Fibroblast of the aortic adventitia (primary cell): ENCODE measurements around the gene CDC27. TPM values are rescaled to one million over a fixed set of nuclear protein-coding genes. Genes with fewer than 3 reads are reported as not detected.

Experiments used
- DNase-seq: peaks from one replicate; pipeline ENCODE4 v3.0.0-alpha.2; 2010; ENCODE audit warnings: low read depth
- H3K4me3 ChIP-seq: 2 replicates; pipeline ENCODE4 v1.5.1; 2011; ENCODE audit warnings: low read depth, mild to moderate bottlenecking, control low read depth, low read length, moderate library complexity
- total RNA-seq: library from RNA; depleted of rRNA; stranded (reverse); fragments of >200 nt; gene quantifications from 2 replicates; pipeline ENCODE4 v1.2.3, GENCODE V29; 2012; ENCODE audit warnings: low replicate concordance
- TF ChIP-seq, protein P1 (sequence below): IDR thresholded peaks from 2 replicates; pipeline ENCODE4 v1.5.1; 2011; ENCODE audit warnings: mild to moderate bottlenecking, low read length, control low read depth, inconsistent platforms; ENCODE audit not compliant: insufficient read depth

The CDC27 gene
- total RNA-seq, 1 donor: 128 TPM

DNA sequence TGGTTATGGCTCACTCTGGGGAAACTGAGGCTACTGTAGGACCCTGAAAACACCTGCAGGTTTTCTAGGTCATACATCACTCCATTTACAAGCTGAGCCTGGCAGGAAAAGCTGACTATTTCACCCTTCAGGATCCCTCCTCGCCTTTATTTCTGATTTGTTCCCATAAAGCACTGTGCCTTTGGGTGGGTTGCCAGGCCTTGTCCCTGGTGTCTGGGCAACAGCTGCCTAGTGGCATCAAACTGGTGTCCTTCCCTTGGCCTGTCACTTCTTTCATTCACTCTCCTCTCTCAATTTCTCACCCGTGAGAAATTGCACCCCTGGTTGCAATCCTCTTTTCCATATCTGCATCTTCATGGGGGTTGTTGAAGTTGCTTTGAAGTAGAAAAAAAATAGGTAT lies 21.7 kb upstream of the CDC27 start:
- DNase-seq: no peak
- no peak overlapping the region for H3K4me3 ChIP-seq
- TF ChIP-seq, protein P1, sequence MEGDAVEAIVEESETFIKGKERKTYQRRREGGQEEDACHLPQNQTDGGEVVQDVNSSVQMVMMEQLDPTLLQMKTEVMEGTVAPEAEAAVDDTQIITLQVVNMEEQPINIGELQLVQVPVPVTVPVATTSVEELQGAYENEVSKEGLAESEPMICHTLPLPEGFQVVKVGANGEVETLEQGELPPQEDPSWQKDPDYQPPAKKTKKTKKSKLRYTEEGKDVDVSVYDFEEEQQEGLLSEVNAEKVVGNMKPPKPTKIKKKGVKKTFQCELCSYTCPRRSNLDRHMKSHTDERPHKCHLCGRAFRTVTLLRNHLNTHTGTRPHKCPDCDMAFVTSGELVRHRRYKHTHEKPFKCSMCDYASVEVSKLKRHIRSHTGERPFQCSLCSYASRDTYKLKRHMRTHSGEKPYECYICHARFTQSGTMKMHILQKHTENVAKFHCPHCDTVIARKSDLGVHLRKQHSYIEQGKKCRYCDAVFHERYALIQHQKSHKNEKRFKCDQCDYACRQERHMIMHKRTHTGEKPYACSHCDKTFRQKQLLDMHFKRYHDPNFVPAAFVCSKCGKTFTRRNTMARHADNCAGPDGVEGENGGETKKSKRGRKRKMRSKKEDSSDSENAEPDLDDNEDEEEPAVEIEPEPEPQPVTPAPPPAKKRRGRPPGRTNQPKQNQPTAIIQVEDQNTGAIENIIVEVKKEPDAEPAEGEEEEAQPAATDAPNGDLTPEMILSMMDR: no peak

DNA sequence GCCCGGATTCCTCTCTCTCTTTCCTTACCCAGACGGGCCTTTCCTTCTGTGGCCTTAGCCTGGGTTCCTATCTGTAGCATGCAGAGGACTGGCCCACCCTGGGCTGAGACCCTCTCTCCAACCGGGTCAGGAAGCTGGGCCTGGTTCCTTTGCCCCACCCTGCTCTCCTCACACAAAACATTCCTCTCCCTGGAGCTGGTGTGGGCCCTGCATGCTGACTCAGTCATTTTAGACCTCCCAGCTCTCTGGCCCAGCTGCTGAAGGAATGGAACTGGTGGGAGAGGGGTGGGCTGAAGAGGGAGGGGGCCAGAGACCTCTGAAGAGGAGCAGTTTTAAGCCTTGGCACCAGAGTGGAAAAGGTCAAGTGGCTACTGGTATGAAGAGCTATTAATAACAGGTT lies 21.0 kb upstream of the CDC27 start:
- DNase-seq: peak; percentile 19
- H3K4me3 ChIP-seq: no peak overlapping the region
- TF ChIP-seq, protein P1: no peak

DNA sequence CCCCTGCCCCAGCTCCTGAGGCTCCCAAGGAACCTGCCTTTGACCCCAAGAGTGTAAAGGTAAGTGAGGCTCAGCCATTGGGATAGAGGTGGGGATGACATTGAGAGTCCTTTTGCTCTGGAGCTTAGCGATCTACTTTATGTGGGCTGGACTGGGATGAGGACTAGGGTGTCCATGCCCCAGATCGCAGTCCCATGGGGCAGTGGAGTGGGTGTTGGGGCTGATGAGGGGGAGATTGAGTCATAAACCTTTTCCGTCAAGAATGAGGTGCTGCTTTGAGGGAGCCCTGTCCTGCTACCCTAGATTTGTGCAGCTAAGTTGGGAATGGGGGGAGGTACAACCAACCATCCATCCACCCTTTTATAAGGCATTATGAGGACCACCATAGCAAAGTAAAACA lies 20.4 kb upstream of the CDC27 start:
- TF ChIP-seq, protein P1: no peak
- no peak overlapping the region for H3K4me3 ChIP-seq
- DNase-seq: no peak

DNA sequence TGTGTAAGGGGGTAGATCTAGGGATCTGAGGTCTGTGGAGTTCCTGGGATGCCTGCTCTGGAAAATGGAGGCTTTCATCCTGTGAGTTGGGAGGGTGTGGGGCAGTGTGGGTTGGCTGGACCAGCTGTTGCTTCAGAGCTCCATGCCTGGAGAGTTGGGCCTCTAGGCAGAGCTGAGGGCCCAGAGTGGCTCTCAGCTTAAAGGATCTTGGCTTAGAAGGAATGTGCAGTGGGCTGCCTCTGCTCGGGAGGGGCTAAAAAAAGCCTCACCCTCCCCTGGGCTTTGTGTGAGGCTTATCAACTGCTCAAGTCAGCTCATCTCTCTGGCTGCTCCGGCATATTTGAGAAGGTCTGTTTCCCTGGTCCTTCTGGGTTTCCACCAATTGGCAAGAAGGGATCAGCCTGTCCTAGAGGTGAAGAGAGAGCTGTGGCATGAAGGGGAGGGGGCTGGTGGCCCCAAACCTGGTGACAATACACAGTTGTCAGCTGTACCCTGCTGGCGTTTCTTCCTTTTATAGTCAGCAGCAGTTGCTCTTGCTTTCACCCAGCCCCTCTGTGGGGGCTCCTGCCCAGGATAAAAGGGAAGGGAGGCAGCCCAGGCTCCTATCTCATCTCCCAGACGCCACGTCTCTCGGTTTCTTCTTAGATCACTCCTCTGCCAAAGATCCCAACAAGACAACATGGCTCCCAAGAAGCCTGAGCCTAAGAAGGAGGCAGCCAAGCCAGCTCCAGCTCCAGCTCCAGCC lies 19.8 kb upstream of the CDC27 start, which contains the start of gene MYL4:
Gene MYL4, plus strand, starts transcription at position 605 of the 745 bp plus-strand sequence. Its CDS starts 75 bp downstream, at position 680.
- no peak for DNase-seq
- H3K4me3 ChIP-seq: no peak within 1 kb of the TSS
- TF ChIP-seq, protein P1: no peak

DNA sequence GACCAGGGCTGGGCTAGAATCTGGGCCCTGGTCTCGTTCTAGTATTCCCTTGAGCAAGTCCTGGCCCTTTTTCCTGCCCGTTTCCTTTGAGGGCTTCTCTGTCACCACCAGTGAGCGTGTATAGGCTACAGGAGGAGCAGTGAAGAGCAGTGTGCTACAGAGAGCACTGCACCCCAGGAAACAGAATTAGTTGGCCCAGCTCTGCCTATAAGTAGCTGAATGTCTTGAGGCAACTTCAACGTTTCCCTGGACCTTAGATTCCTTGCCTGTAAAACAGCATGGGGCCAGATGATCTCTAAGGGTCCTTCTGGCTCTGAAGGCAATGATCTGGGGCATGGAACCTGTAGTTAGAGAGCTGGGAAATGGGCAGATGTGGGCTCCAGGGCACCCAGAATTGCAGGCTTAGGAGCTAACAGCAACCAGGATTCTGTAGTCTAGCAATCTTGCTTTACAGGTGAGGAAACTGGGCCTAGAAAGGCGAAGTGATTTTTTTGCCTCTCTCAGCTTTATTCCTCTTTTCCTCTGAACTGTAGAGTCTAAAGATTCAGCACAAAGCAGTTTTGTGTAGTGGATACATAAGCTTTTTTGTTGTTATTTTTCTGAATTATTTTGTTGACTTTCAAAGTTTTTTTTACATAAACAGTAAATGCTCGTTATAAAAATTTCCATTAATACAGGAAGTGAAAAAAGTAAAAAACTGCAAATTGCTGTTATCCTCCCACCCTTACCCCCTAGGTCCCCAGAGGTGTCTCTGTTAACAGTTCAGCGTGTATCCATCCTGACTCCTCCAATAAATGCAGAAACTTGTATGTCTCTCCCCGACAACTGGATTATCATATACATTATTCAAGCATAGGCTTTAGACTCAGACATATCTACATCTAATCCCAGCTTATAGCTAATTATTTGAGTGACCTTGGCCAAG lies 18.3 kb upstream of the CDC27 start:
- H3K4me3 ChIP-seq: no peak overlapping the region
- DNase-seq: no peak
- TF ChIP-seq, protein P1: no peak

DNA sequence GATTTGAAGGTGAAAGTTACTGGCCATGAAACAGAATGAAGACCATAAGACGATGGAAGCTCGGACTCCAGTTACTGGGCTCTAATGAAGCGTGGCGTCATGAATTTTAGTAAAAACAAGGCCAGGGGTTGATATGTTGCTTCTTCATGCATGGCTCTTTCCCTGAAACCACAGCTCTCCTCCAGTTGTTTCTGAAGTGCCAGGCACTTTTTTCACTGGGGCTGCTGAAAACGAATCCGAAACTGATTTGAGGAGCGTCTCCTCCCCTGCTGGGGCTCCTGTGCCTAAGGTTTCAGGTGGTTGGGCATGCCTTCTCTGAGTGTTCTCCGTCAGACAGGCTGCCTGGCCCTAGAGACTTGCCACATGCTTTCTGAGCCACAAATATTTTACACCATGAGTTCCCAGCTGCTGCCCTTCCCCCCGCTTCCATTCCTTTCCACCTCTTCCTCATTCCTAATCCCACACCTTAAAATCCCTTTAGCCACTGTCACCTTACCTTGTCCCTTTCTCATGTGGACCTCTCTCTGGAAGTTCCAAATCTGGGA lies 16.4 kb upstream of the CDC27 start:
- DNase-seq: peak; percentile 56
- TF ChIP-seq, protein P1: no peak
- no peak overlapping the region for H3K4me3 ChIP-seq
